ENCODE data around the gene ABCD3. TPM values are rescaled to one million over a fixed set of nuclear protein-coding genes. Genes with fewer than 3 reads are reported as not detected.

ABCD3 gene
- total and polyA plus RNA-seq, 2 of the 13 experiments (the other 11 are each of a cell fraction or from before 2014, with no cell fraction given): 27.5 to 166 TPM

- TF ChIP-seq ZNF333 (CRISPR knock-in tag; IDR thresholded peaks at IDR 0.05; ENCODE audit: borderline replicate concordance) (0 out of 2 replicates have a peak, but pooled peaks have one; percentile 69), ZNF746 (CRISPR knock-in tag; IDR thresholded peaks at IDR 0.05) (no peak; the same call in 1 of the 2 replicates), ZNF33A (CRISPR knock-in tag; IDR thresholded peaks at IDR 0.05; ENCODE audit: borderline replicate concordance) (no peak), ZNF777 (CRISPR knock-in tag; IDR thresholded peaks at IDR 0.05) (peak; percentile 92), DNMT1 (CRISPR knock-in tag; IDR thresholded peaks at IDR 0.05) (no peak), POLR2AphosphoS5 (IDR thresholded peaks at IDR 0.05; ENCODE audit: low read depth, low read length) (peak; percentile 77), HNF4A (CRISPR knock-in tag; IDR thresholded peaks at IDR 0.05) (0 out of 2 replicates have a peak, but pooled peaks have one; percentile 30), SRSF9 (IDR thresholded peaks at IDR 0.05; ENCODE audit: borderline replicate concordance, insufficient read depth, low read depth, low read length, poor library complexity, severe bottlenecking) (no peak), ZNF761 (CRISPR knock-in tag; conservative IDR thresholded peaks at IDR 0.05) (0 out of 2 replicates have a peak, but pooled peaks have one; percentile 33), CBX2 (IDR thresholded peaks at IDR 0.05; ENCODE audit: low read depth, low read length) (no peak), CBX2 (CRISPR knock-in tag; IDR thresholded peaks at IDR 0.05; ENCODE audit: low read depth) (no peak), NR2F1 (CRISPR knock-in tag; IDR thresholded peaks at IDR 0.05) (no peak), ZNF75D (CRISPR knock-in tag; IDR thresholded peaks at IDR 0.05; ENCODE audit: borderline replicate concordance) (no peak), PHB2 (IDR thresholded peaks at IDR 0.05; ENCODE audit: partially characterized antibody) (no peak), JARID2 (CRISPR knock-in tag; IDR thresholded peaks at IDR 0.05; ENCODE audit: insufficient replicate concordance) (no peak), SOX13 (IDR thresholded peaks at IDR 0.05) (no peak), SOX13 (CRISPR knock-in tag; conservative IDR thresholded peaks at IDR 0.05 in 1 of 2, IDR thresholded peaks at IDR 0.05 in 1 of 2) (peak in 1 of 2 experiments; percentile 26; a peak in 1 of 4 replicates), SALL1 (CRISPR knock-in tag; IDR thresholded peaks at IDR 0.05) (peak; percentile 32; the same call in 1 of the 2 replicates), ZSCAN31 (CRISPR knock-in tag; IDR thresholded peaks at IDR 0.05; ENCODE audit: low read depth) (no peak), FIP1L1 (IDR thresholded peaks at IDR 0.05; ENCODE audit: borderline replicate concordance, insufficient read depth, low read depth, low read length) (no peak), ZNF556 (CRISPR knock-in tag; IDR thresholded peaks at IDR 0.05; ENCODE audit: borderline replicate concordance) (peak; percentile 27; the same call in 1 of the 2 replicates), ZNF34 (CRISPR knock-in tag; IDR thresholded peaks at IDR 0.05; ENCODE audit: borderline replicate concordance) (no peak), SPEN (CRISPR knock-in tag; IDR thresholded peaks at IDR 0.05; ENCODE audit: low read depth) (no peak; the same call in 1 of the 2 replicates)
- TF ChIP-seq, protein P1, sequence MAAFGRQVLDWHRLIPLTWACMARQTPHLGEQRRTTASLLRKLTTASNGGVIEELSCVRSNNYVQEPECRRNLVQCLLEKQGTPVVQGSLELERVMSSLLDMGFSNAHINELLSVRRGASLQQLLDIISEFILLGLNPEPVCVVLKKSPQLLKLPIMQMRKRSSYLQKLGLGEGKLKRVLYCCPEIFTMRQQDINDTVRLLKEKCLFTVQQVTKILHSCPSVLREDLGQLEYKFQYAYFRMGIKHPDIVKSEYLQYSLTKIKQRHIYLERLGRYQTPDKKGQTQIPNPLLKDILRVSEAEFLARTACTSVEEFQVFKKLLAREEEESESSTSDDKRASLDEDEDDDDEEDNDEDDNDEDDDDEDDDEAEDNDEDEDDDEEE (CRISPR knock-in tag; IDR thresholded peaks at IDR 0.05): 0 out of 2 replicates have a peak, but pooled peaks have one; percentile 34
- TF ChIP-seq, protein P2, sequence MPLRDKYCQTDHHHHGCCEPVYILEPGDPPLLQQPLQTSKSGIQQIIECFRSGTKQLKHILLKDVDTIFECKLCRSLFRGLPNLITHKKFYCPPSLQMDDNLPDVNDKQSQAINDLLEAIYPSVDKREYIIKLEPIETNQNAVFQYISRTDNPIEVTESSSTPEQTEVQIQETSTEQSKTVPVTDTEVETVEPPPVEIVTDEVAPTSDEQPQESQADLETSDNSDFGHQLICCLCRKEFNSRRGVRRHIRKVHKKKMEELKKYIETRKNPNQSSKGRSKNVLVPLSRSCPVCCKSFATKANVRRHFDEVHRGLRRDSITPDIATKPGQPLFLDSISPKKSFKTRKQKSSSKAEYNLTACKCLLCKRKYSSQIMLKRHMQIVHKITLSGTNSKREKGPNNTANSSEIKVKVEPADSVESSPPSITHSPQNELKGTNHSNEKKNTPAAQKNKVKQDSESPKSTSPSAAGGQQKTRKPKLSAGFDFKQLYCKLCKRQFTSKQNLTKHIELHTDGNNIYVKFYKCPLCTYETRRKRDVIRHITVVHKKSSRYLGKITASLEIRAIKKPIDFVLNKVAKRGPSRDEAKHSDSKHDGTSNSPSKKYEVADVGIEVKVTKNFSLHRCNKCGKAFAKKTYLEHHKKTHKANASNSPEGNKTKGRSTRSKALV (CRISPR knock-in tag; IDR thresholded peaks at IDR 0.05): peak; percentile 83
Measured at GRCh38 chr1:94541246-94542087, 123.3 kb downstream of the ABCD3 start, which contains the start of gene F3 (continued).

Measured in HepG2 (cell line).